HUES48 (cell line): ENCODE data around the gene HERPUD2.

ENCODE experiments used
- H3K27ac ChIP-seq: one replicate; pipeline ENCODE4 v1.7.0; 2013; ENCODE audit warnings: low read depth, low read length, inconsistent platforms
- H3K27me3 ChIP-seq: 2 replicates; pipeline ENCODE4 v1.6.1; 2013; ENCODE audit warnings: mild to moderate bottlenecking, low read length; ENCODE audit not compliant: control insufficient read depth, insufficient read depth
- H3K36me3 ChIP-seq: 2 replicates; pipeline ENCODE4 v1.6.1; 2013; ENCODE audit warnings: low read length; ENCODE audit not compliant: control insufficient read depth, insufficient read depth
- H3K4me1 ChIP-seq: 2 replicates; pipeline ENCODE4 v1.6.1; 2013; ENCODE audit warnings: mild to moderate bottlenecking, low read length; ENCODE audit not compliant: control insufficient read depth, insufficient read depth
- H3K4me3 ChIP-seq: 2 replicates; pipeline ENCODE4 v1.5.1; 2013; ENCODE audit warnings: mild to moderate bottlenecking, low read depth, low read length
- H3K9ac ChIP-seq: 2 replicates; pipeline ENCODE4 v1.6.1; 2013; ENCODE audit warnings: mild to moderate bottlenecking, low read depth, low read length, moderate library complexity
- H3K9me3 ChIP-seq: 2 replicates; pipeline ENCODE4 v1.6.1; 2013; ENCODE audit warnings: low read length; ENCODE audit not compliant: control insufficient read depth, insufficient read depth

HERPUD2 gene

GRCh38 chr7:35723011-35723410 lies 28.1 kb upstream of the HERPUD2 start:
- no peak overlapping the region for H3K27ac ChIP-seq
- H3K36me3 ChIP-seq, result no peaks in the 10 kb centered on the region
- H3K4me1 ChIP-seq, result no peaks in the 10 kb centered on the region
- H3K9me3 ChIP-seq, result no peaks in the 10 kb centered on the region
- H3K27me3 ChIP-seq, result no peaks in the 10 kb centered on the region
- no peak overlapping the region for H3K4me3 ChIP-seq
- no peak overlapping the region for H3K9ac ChIP-seq

GRCh38 chr7:35722054-35722849 lies 27.3 kb upstream of the HERPUD2 start:
- no peaks in the 10 kb centered on the region for H3K36me3 ChIP-seq
- H3K4me3 ChIP-seq, result no peak overlapping the region
- no peaks in the 10 kb centered on the region for H3K4me1 ChIP-seq
- no peak overlapping the region for H3K27ac ChIP-seq
- H3K27me3 ChIP-seq, result no peaks in the 10 kb centered on the region
- H3K9ac ChIP-seq, result no peak overlapping the region
- no peaks in the 10 kb centered on the region for H3K9me3 ChIP-seq

- H3K9me3 ChIP-seq, result no peaks in the 10 kb centered on the region
- no peaks in the 10 kb centered on the region for H3K4me1 ChIP-seq
- H3K27ac ChIP-seq, result no peak overlapping the region
- no peaks in the 10 kb centered on the region for H3K27me3 ChIP-seq
- no peaks in the 10 kb centered on the region for H3K36me3 ChIP-seq
- H3K4me3 ChIP-seq, result no peak overlapping the region
- H3K9ac ChIP-seq, result no peak overlapping the region
Observed at GRCh38 chr7:35721288-35721687, 26.4 kb upstream of the HERPUD2 start.

- no peaks in the 10 kb centered on the region for H3K9me3 ChIP-seq
- H3K27ac ChIP-seq, result no peak overlapping the region
- no peaks in the 10 kb centered on the region for H3K27me3 ChIP-seq
- no peaks in the 10 kb centered on the region for H3K36me3 ChIP-seq
- H3K9ac ChIP-seq, result no peak overlapping the region
- no peaks in the 10 kb centered on the region for H3K4me1 ChIP-seq
- no peak overlapping the region for H3K4me3 ChIP-seq
Observed at GRCh38 chr7:35720849-35721248, 25.9 kb upstream of the HERPUD2 start.

GRCh38 chr7:35720032-35720431 lies 25.1 kb upstream of the HERPUD2 start:
- H3K4me3 ChIP-seq, result no peak overlapping the region
- H3K4me1 ChIP-seq, result no peaks in the 10 kb centered on the region
- no peaks in the 10 kb centered on the region for H3K9me3 ChIP-seq
- H3K9ac ChIP-seq, result no peak overlapping the region
- no peak overlapping the region for H3K27ac ChIP-seq
- no peaks in the 10 kb centered on the region for H3K27me3 ChIP-seq
- H3K36me3 ChIP-seq, result no peaks in the 10 kb centered on the region

GRCh38 chr7:35718047-35718446 lies 23.1 kb upstream of the HERPUD2 start:
- no peak overlapping the region for H3K4me3 ChIP-seq

GRCh38 chr7:35717516-35717915 lies 22.6 kb upstream of the HERPUD2 start:
- Histone ChIP-seq H3K4me1 (no peaks in the 10 kb centered on the region), H3K27ac (no peak overlapping the region), H3K27me3 (no peaks in the 10 kb centered on the region), H3K36me3 (no peaks in the 10 kb centered on the region), H3K9me3 (no peaks in the 10 kb centered on the region), H3K4me3 (no peak overlapping the region), H3K9ac (no peak overlapping the region)

More at GRCh38 chr7:35718047-35718446, 23.1 kb upstream of the HERPUD2 start:
- H3K27me3 ChIP-seq, result no peaks in the 10 kb centered on the region
- H3K9ac ChIP-seq, result no peak overlapping the region
- H3K9me3 ChIP-seq, result no peaks in the 10 kb centered on the region
- no peaks in the 10 kb centered on the region for H3K36me3 ChIP-seq
- no peaks in the 10 kb centered on the region for H3K4me1 ChIP-seq
- H3K27ac ChIP-seq, result no peak overlapping the region

- no peaks in the 10 kb centered on the region for H3K9me3 ChIP-seq
- no peaks in the 10 kb centered on the region for H3K36me3 ChIP-seq
- H3K9ac ChIP-seq, result no peak overlapping the region
- no peak overlapping the region for H3K4me3 ChIP-seq
- H3K27me3 ChIP-seq, result no peaks in the 10 kb centered on the region
- no peak overlapping the region for H3K27ac ChIP-seq
- no peaks in the 10 kb centered on the region for H3K4me1 ChIP-seq
Observed at GRCh38 chr7:35717013-35717412, 22.1 kb upstream of the HERPUD2 start.

- Histone ChIP-seq H3K36me3 (no peaks in the 10 kb centered on the region), H3K27me3 (no peaks in the 10 kb centered on the region), H3K4me3 (no peak overlapping the region), H3K27ac (no peak overlapping the region), H3K9ac (no peak overlapping the region), H3K4me1 (no peaks in the 10 kb centered on the region), H3K9me3 (no peaks in the 10 kb centered on the region)
Observed at GRCh38 chr7:35716038-35716803, 21.3 kb upstream of the HERPUD2 start.

GRCh38 chr7:35714862-35715261 lies 19.9 kb upstream of the HERPUD2 start:
- no peak overlapping the region for H3K4me3 ChIP-seq
- no peak overlapping the region for H3K27ac ChIP-seq
- H3K9me3 ChIP-seq, result no peaks in the 10 kb centered on the region
- no peak overlapping the region for H3K9ac ChIP-seq
- no peaks in the 10 kb centered on the region for H3K36me3 ChIP-seq
- H3K4me1 ChIP-seq, result 0 out of 2 replicates have a peak, but pooled peaks cover under 1% of the 10 kb centered on the region
- no peaks in the 10 kb centered on the region for H3K27me3 ChIP-seq

GRCh38 chr7:35714407-35714806 lies 19.5 kb upstream of the HERPUD2 start:
- H3K9me3 ChIP-seq, result no peaks in the 10 kb centered on the region
- H3K27me3 ChIP-seq, result no peaks in the 10 kb centered on the region
- 0 out of 2 replicates have a peak, but pooled peaks cover 4% of the 10 kb centered on the region for H3K4me1 ChIP-seq
- no peak overlapping the region for H3K27ac ChIP-seq
- H3K36me3 ChIP-seq, result no peaks in the 10 kb centered on the region
- no peak overlapping the region for H3K4me3 ChIP-seq
- no peak overlapping the region for H3K9ac ChIP-seq
